ENCODE data around the gene ODR4. TPM values are rescaled to one million over a fixed set of nuclear protein-coding genes. Genes with fewer than 3 reads are reported as not detected.

The ODR4 gene
- total and polyA plus RNA-seq, 2 of the 4 experiments (the other 2 are of a cell fraction), result 9.4 to 9.7 TPM

DNA sequence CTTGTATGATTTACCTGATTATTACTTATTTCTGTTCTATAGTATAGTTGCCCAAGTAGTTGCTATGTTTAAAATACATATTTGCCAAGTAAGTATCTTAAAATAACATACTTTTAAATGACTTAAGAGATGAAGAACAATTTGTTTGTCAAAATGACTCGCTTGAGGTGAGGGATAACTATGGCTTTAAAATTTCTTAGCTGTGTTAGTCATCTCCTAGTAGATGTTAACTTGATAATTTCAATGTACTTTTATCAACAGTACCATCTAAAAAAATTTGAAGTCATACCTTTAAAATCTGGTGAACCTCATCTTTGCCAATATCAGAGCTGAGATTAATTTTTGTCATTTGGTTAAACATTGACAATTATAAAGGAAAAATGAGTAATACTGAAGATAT, 37.7 kb downstream of the ODR4 start:
- H4K8ac ChIP-seq (ENCODE audit: low read depth in 2 of 2, low read length in 2 of 2), result no peak overlapping the region
- H2AK9ac ChIP-seq (replicated peaks; ENCODE audit: low read depth, low read length, poor library complexity), result no peak overlapping the region
- no peak overlapping the region for H3K9ac ChIP-seq (ENCODE audit: low read depth, low read length)
- intact Hi-C loops (cut with micrococcal nuclease) (no loop called here), in situ Hi-C loops (cut with MboI; ENCODE audit: low sequenced_read_pairs) (no loop called here), dilution Hi-C loops (cut with HindIII; ENCODE audit: low sequenced_read_pairs, unreplicated experiment) (no loop called here)
- H4K20me1 ChIP-seq (ENCODE audit: insufficient read depth, low read length), result no peaks in the 10 kb centered on the region
- WGBS, 2 experiments (ENCODE audit: extremely low coverage in 2 of 2, insufficient read length in 1 of 2), result no CpG with 5 or more reads among the region's 1 CpG
- ATAC-seq (ENCODE audit: low read depth) (no peak), DNase-seq (peak; percentile 49)
- no peak overlapping the region for H3K14ac ChIP-seq (replicated peaks; ENCODE audit: low read depth, low read length)
- no peak overlapping the region for H2AK5ac ChIP-seq (ENCODE audit: low read depth, low read length)
- H3K27me3 ChIP-seq (ENCODE audit: control insufficient read depth, insufficient read depth, low read length), result no peaks in the 10 kb centered on the region
- no peak overlapping the region for H2BK5ac ChIP-seq (ENCODE audit: low read depth, low read length, poor library complexity, severe bottlenecking)
- no peaks in the 10 kb centered on the region for H3K9me3 ChIP-seq (ENCODE audit: control insufficient read depth, insufficient read depth, low read length)
- POLR2A ChIA-PET (ENCODE audit: unreplicated experiment), result no interaction called here
- no peaks in the 10 kb centered on the region; a peak in 1 of 4 replicates for H3K79me1 ChIP-seq (ENCODE audit: low read depth in 1 of 2, low read length in 2 of 2)
- H2BK20ac ChIP-seq (ENCODE audit: low read depth, low read length), result no peak overlapping the region
- no peak overlapping the region for H3K18ac ChIP-seq (ENCODE audit: low read depth, low read length)
- TF ChIP-seq CHD1 (IDR thresholded peaks at IDR 0.05; ENCODE audit: low read depth, low read length) (no peak), RCOR1 (IDR thresholded peaks at IDR 0.05; ENCODE audit: insufficient replicate concordance, low read length) (no peak), CTCF (conservative IDR thresholded peaks at IDR 0.05; ENCODE audit: low read depth, low read length) (no peak), RAD21 (IDR thresholded peaks at IDR 0.05; ENCODE audit: low read length) (no peak), FOS (IDR thresholded peaks at IDR 0.05; ENCODE audit: low read depth, low read length) (no peak), CEBPB (IDR thresholded peaks at IDR 0.05; ENCODE audit: low read depth, low read length) (no peak), NFE2L2 (IDR thresholded peaks at IDR 0.05; ENCODE audit: low read depth, low read length) (no peak), SMC3 (IDR thresholded peaks at IDR 0.05; ENCODE audit: low read depth, low read length) (no peak), POLR2A (IDR thresholded peaks at IDR 0.05; ENCODE audit: low read depth, low read length) (no peak), RFX5 (IDR thresholded peaks at IDR 0.05; ENCODE audit: low read depth, low read length) (no peak), MAFK (IDR thresholded peaks at IDR 0.05; ENCODE audit: low read depth, low read length) (no peak), MXI1 (IDR thresholded peaks at IDR 0.05; ENCODE audit: borderline replicate concordance, low read depth, low read length) (no peak), BHLHE40 (IDR thresholded peaks at IDR 0.05; ENCODE audit: low read depth, low read length) (no peak), MAZ (IDR thresholded peaks at IDR 0.05; ENCODE audit: borderline replicate concordance, low read depth, low read length) (no peak)
- TF ChIP-seq, protein P1, sequence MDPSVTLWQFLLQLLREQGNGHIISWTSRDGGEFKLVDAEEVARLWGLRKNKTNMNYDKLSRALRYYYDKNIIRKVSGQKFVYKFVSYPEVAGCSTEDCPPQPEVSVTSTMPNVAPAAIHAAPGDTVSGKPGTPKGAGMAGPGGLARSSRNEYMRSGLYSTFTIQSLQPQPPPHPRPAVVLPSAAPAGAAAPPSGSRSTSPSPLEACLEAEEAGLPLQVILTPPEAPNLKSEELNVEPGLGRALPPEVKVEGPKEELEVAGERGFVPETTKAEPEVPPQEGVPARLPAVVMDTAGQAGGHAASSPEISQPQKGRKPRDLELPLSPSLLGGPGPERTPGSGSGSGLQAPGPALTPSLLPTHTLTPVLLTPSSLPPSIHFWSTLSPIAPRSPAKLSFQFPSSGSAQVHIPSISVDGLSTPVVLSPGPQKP (IDR thresholded peaks at IDR 0.05; ENCODE audit: borderline replicate concordance, low read depth, low read length), result no peak
- TF ChIP-seq, protein P2, sequence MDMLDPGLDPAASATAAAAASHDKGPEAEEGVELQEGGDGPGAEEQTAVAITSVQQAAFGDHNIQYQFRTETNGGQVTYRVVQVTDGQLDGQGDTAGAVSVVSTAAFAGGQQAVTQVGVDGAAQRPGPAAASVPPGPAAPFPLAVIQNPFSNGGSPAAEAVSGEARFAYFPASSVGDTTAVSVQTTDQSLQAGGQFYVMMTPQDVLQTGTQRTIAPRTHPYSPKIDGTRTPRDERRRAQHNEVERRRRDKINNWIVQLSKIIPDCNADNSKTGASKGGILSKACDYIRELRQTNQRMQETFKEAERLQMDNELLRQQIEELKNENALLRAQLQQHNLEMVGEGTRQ (IDR thresholded peaks at IDR 0.05; ENCODE audit: low read depth, low read length), result no peak
- no peak overlapping the region for H2AFZ ChIP-seq (replicated peaks; ENCODE audit: low read length, poor library complexity)
- no peaks in the 10 kb centered on the region for H3K9me1 ChIP-seq (ENCODE audit: insufficient read depth, low read length)
- H3K4me1 ChIP-seq (ENCODE audit: control insufficient read depth, insufficient read depth, low read length), result no peaks in the 10 kb centered on the region
- 0 out of 2 replicates have a peak, but pooled peaks cover 1% of the 10 kb centered on the region for H3K36me3 ChIP-seq (ENCODE audit: control insufficient read depth, insufficient read depth, low read length)
- H3K23ac ChIP-seq (ENCODE audit: low read depth, low read length), result no peak overlapping the region
- no peak overlapping the region for H4K5ac ChIP-seq (ENCODE audit: low read depth, low read length)
- no peak overlapping the region for H2BK15ac ChIP-seq (ENCODE audit: low read depth, low read length)
- H3K4me3 ChIP-seq (ENCODE audit: insufficient read depth, low read depth, low read length), result no peak overlapping the region
- no peak overlapping the region for H3K4ac ChIP-seq (ENCODE audit: low read depth, low read length)
- H3K4me2 ChIP-seq (ENCODE audit: low read depth, low read length), result no peak overlapping the region
- no TSS peak for BruUV-seq (replicated peaks)
- H2BK120ac ChIP-seq (ENCODE audit: low read depth, low read length), result no peak overlapping the region
- H3K56ac ChIP-seq (ENCODE audit: extremely low read depth, insufficient read depth, low read length), result no peak overlapping the region
- H4K91ac ChIP-seq (ENCODE audit: insufficient read depth, low read depth, low read length), result no peak overlapping the region
- CTCF ChIA-PET, result interaction anchor here (0.7 to 1.3 kb wide), 3 partner anchors 9 to 197 kb away, joined by 3 to 4 read pairs (median 3); partner anchors contain the start of gene TPR
- H3K27ac ChIP-seq (ENCODE audit: insufficient read depth, low read length), result no peak overlapping the region

Measured in IMR-90 (cell line).